IMR-90 (cell line): ENCODE measurements around the gene PRTFDC1. TPM values are rescaled to one million over a fixed set of nuclear protein-coding genes. Genes with fewer than 3 reads are reported as not detected.

Experiments
- ATAC-seq: fragments of 200-7000 bp; cut with Tn5 transposase; 2 replicates; pipeline ENCODE4 v1.9.1; 2020; ENCODE audit warnings: low read depth, mild to moderate bottlenecking, moderate library complexity
- BruUV-seq: library from RNA; stranded (reverse); fragments of 400-500 nt; replicated peaks from 2 replicates; lab custom pipeline; 2021; lab: Mats Ljungman, UMichigan
- CTCF ChIA-PET: fragments of 300-600 bp; formaldehyde crosslinking; extraction: SDS; loops from one replicate; lab custom pipeline; 2021; ENCODE audit warnings: antibody characterized with exemption; lab: Yijun Ruan, JAX
- POLR2A ChIA-PET: fragments of 300-600 bp; sonication (Branson Sonifier 250); formaldehyde crosslinking; loops from one replicate; lab custom pipeline; 2022; ENCODE audit warnings: antibody characterized with exemption; ENCODE audit not compliant: unreplicated experiment; lab: Charles Lee
- DNase-seq: peaks from one replicate; pipeline ENCODE4 v3.0.0; 2013
- H2AFZ ChIP-seq: replicated peaks from 2 replicates; pipeline ENCODE3; 2013; ENCODE audit warnings: low read length, mild to moderate bottlenecking; ENCODE audit not compliant: poor library complexity
- H2AK5ac ChIP-seq: 2 replicates; pipeline ENCODE4 v1.6.1; 2013; ENCODE audit warnings: low read depth, low read length, inconsistent platforms
- H2AK9ac ChIP-seq: replicated peaks from 2 replicates; pipeline ENCODE3; 2013; ENCODE audit warnings: mild to moderate bottlenecking, low read depth, low read length, moderate library complexity; ENCODE audit not compliant: poor library complexity
- H2BK120ac ChIP-seq: 2 replicates; pipeline ENCODE4 v1.6.1; 2013; ENCODE audit warnings: low read depth, low read length, inconsistent platforms
- H2BK15ac ChIP-seq: 3 replicates; pipeline ENCODE4 v1.6.1; 2013; ENCODE audit warnings: low read depth, low read length, inconsistent platforms
- H2BK20ac ChIP-seq: 2 replicates; pipeline ENCODE4 v1.6.1; 2013; ENCODE audit warnings: low read depth, mild to moderate bottlenecking, inconsistent platforms, low read length, moderate library complexity
- H2BK5ac ChIP-seq: 2 replicates; pipeline ENCODE4 v1.6.1; 2013; ENCODE audit warnings: mild to moderate bottlenecking, low read depth, low read length, inconsistent platforms; ENCODE audit not compliant: poor library complexity, severe bottlenecking
- H3K14ac ChIP-seq: replicated peaks from 2 replicates; pipeline ENCODE4 v1.6.1; 2013; ENCODE audit warnings: low read depth, low read length, inconsistent platforms
- H3K18ac ChIP-seq: 2 replicates; pipeline ENCODE4 v1.6.1; 2013; ENCODE audit warnings: low read depth, low read length, control low read depth
- H3K23ac ChIP-seq: 2 replicates; pipeline ENCODE4 v1.6.1; 2013; ENCODE audit warnings: low read depth, low read length, inconsistent platforms
- H3K27ac ChIP-seq: 2 replicates; pipeline ENCODE4 v1.5.1; 2013; ENCODE audit warnings: mild to moderate bottlenecking, control low read depth, low read length; ENCODE audit not compliant: insufficient read depth
- H3K27me3 ChIP-seq: 2 replicates; pipeline ENCODE4 v1.6.1; 2013; ENCODE audit warnings: low read length; ENCODE audit not compliant: control insufficient read depth, insufficient read depth
- H3K36me3 ChIP-seq: 2 replicates; pipeline ENCODE4 v1.6.1; 2013; ENCODE audit warnings: low read length, mixed read lengths; ENCODE audit not compliant: control insufficient read depth, insufficient read depth
- H3K4ac ChIP-seq: 2 replicates; pipeline ENCODE4 v1.6.1; 2013; ENCODE audit warnings: low read depth, low read length, inconsistent platforms
- H3K4me1 ChIP-seq: 2 replicates; pipeline ENCODE4 v1.6.1; 2013; ENCODE audit warnings: low read length, mixed read lengths; ENCODE audit not compliant: control insufficient read depth, insufficient read depth
- H3K4me2 ChIP-seq: 2 replicates; pipeline ENCODE4 v1.6.1; 2013; ENCODE audit warnings: low read depth, mild to moderate bottlenecking, control low read depth, low read length, moderate library complexity
- H3K4me3 ChIP-seq: 2 replicates; pipeline ENCODE4 v1.5.1; 2013; ENCODE audit warnings: low read depth, mild to moderate bottlenecking, control low read depth, low read length, moderate library complexity; ENCODE audit not compliant: insufficient read depth
- H3K56ac ChIP-seq: 2 replicates; pipeline ENCODE4 v1.6.1; 2013; ENCODE audit warnings: low read length, inconsistent platforms; ENCODE audit not compliant: insufficient read depth; ENCODE audit errors: extremely low read depth
- H3K79me1 ChIP-seq, 2 experiments: 2 replicates each; pipeline ENCODE4 v1.6.1; 2013; ENCODE audit warnings: low read length in 2 of 2, inconsistent platforms in 1 of 2, low read depth in 1 of 2
- H3K9ac ChIP-seq: 2 replicates; pipeline ENCODE4 v1.6.1; 2013; ENCODE audit warnings: low read depth, low read length, control low read depth
- H3K9me1 ChIP-seq: 2 replicates; pipeline ENCODE4 v1.6.1; 2013; ENCODE audit warnings: low read length, inconsistent platforms; ENCODE audit not compliant: insufficient read depth
- H3K9me3 ChIP-seq: 2 replicates; pipeline ENCODE4 v1.6.1; 2013; ENCODE audit warnings: low read length; ENCODE audit not compliant: control insufficient read depth, insufficient read depth
- H4K20me1 ChIP-seq: 2 replicates; pipeline ENCODE4 v1.6.1; 2013; ENCODE audit warnings: low read length, inconsistent platforms; ENCODE audit not compliant: insufficient read depth
- H4K5ac ChIP-seq: 2 replicates; pipeline ENCODE4 v1.6.1; 2013; ENCODE audit warnings: mild to moderate bottlenecking, low read depth, low read length, control low read depth
- H4K8ac ChIP-seq, 2 experiments: 2 replicates each; pipeline ENCODE4 v1.6.1; 2013; ENCODE audit warnings: low read depth in 2 of 2, low read length in 2 of 2, control low read depth in 1 of 2, inconsistent platforms in 1 of 2
- H4K91ac ChIP-seq: 2 replicates; pipeline ENCODE4 v1.6.1; 2013; ENCODE audit warnings: low read depth, low read length, inconsistent platforms; ENCODE audit not compliant: insufficient read depth
- BHLHE40 ChIP-seq: fragments of 150-350 bp; IDR thresholded peaks from 2 replicates; pipeline ENCODE4 v1.6.1; 2016; ENCODE audit warnings: mild to moderate bottlenecking, low read depth, low read length
- CEBPB ChIP-seq: IDR thresholded peaks from 2 replicates; pipeline ENCODE4 v1.6.1; 2012; ENCODE audit warnings: low read depth, low read length, improper control_type of control experiment
- CHD1 ChIP-seq: IDR thresholded peaks from 2 replicates; pipeline ENCODE4 v1.6.1; 2012; ENCODE audit warnings: low read depth, low read length, improper control_type of control experiment
- CTCF ChIP-seq: conservative IDR thresholded peaks from 2 replicates; pipeline ENCODE4 v1.5.1; 2012; ENCODE audit warnings: mild to moderate bottlenecking, low read depth, low read length, improper control_type of control experiment
- FOS ChIP-seq: fragments of 150-350 bp; IDR thresholded peaks from 2 replicates; pipeline ENCODE4 v1.6.1; 2016; ENCODE audit warnings: low read depth, low read length
- MAFK ChIP-seq: IDR thresholded peaks from 2 replicates; pipeline ENCODE4 v1.6.1; 2012; ENCODE audit warnings: low read depth, low read length, improper control_type of control experiment
- NFE2L2 ChIP-seq: fragments of 150-350 bp; IDR thresholded peaks from 2 replicates; pipeline ENCODE4 v1.6.1; 2016; ENCODE audit warnings: low read depth, mild to moderate bottlenecking, low read length
- POLR2A ChIP-seq: IDR thresholded peaks from 2 replicates; pipeline ENCODE4 v1.6.1; 2012; ENCODE audit warnings: mild to moderate bottlenecking, low read depth, low read length
- RCOR1 ChIP-seq: IDR thresholded peaks from 2 replicates; pipeline ENCODE4 v1.6.1; 2012; ENCODE audit warnings: mild to moderate bottlenecking, low read length, improper control_type of control experiment; ENCODE audit not compliant: insufficient replicate concordance
- SMC3 ChIP-seq: fragments of 150-350 bp; IDR thresholded peaks from 2 replicates; pipeline ENCODE4 v1.6.1; 2016; ENCODE audit warnings: low read depth, mild to moderate bottlenecking, antibody characterized with exemption, low read length, moderate library complexity
- WGBS, 2 experiments: methylation state at CpG; one replicate each; pipeline versions ENCODE4 v1.1.5 to v1.1.7; 2013; ENCODE audit warnings: missing lambda C conversion rate in 2 of 2; ENCODE audit not compliant: insufficient read length in 1 of 2; ENCODE audit errors: extremely low coverage in 2 of 2; 5-methylcytosine and 5-hydroxymethylcytosine counted together
- dilution Hi-C: fragments of 300-500 bp; cut with HindIII; formaldehyde crosslinking; loops from one replicate; pipeline ENCODE4 v1.14.3; 2018; ENCODE audit warnings: low sequenced_read_pairs; ENCODE audit not compliant: unreplicated experiment
- in situ Hi-C: fragments of 300-500 bp; cut with MboI; formaldehyde crosslinking; loops from 3 replicates; pipeline ENCODE4 v1.14.3; 2019; ENCODE audit warnings: low sequenced_read_pairs, inconsistent platforms, mixed read lengths
- intact Hi-C: fragments of 100-400 bp; cut with micrococcal nuclease; formaldehyde crosslinking; loops from 2 replicates; pipeline ENCODE4 v1.10.0; 2022
- polyA plus RNA-seq, 3 experiments: library from polyadenylated mRNA; depleted of rRNA; stranded (reverse); fragments of >200 nt; gene quantifications; 2 replicates each; pipeline ENCODE4 v1.2.3, GENCODE V29; 2012; ENCODE audit warnings: low replicate concordance in 1 of 3
- total RNA-seq: library from RNA; depleted of rRNA; stranded (reverse); fragments of >200 nt; gene quantifications from 2 replicates; pipeline ENCODE4 v1.2.3, GENCODE V29; 2012

PRTFDC1 gene
- total and polyA plus RNA-seq, 2 of the 4 experiments (the other 2 are of a cell fraction), result 12.3 to 17.9 TPM

- H4K91ac ChIP-seq, result no peak overlapping the region
- no peak for TF ChIP-seq RCOR1
- no peak for TF ChIP-seq MAFK
- no peak for TF ChIP-seq BHLHE40
- no peak for TF ChIP-seq CTCF
- no peak for TF ChIP-seq FOS
- no peak for TF ChIP-seq NFE2L2
- no peak for TF ChIP-seq POLR2A
- TF ChIP-seq CHD1, result no peak
- TF ChIP-seq SMC3, result no peak
- no peak for TF ChIP-seq CEBPB
- no peak overlapping the region for H2BK120ac ChIP-seq
- in situ Hi-C loops (no loop called here), dilution Hi-C loops (no loop called here), intact Hi-C loops (no loop called here)
- no peak overlapping the region for H3K27ac ChIP-seq
- H3K36me3 ChIP-seq, result no peaks in the 10 kb centered on the region
- H3K27me3 ChIP-seq, result no peaks in the 10 kb centered on the region
- ChIA-PET CTCF (interaction anchor here (0.6 kb wide), 1 partner anchor 9 kb away, joined by 6 read pairs; no protein-coding TSS in a partner anchor), POLR2A (no interaction called here)
- no peak overlapping the region for H3K9ac ChIP-seq
- H4K5ac ChIP-seq, result no peak overlapping the region
- no peaks in the 10 kb centered on the region for H3K9me3 ChIP-seq
- H2AK9ac ChIP-seq, result no peak overlapping the region
- H3K9me1 ChIP-seq, result peaks cover 7% of the 10 kb centered on the region; the same call in 1 of the 2 replicates
- H3K23ac ChIP-seq, result no peak overlapping the region
- no peak overlapping the region for H3K4me3 ChIP-seq
- 0 out of 2 replicates have a peak, but pooled peaks cover 1% of the 10 kb centered on the region for H3K4me1 ChIP-seq
- H3K14ac ChIP-seq, result no peak overlapping the region
- no peak overlapping the region for H2BK20ac ChIP-seq
- no peak overlapping the region for H2AFZ ChIP-seq
- H3K79me1 ChIP-seq, result peaks cover 0 to 8% of the 10 kb centered on the region in 2 experiments; a peak in 1 of 4 replicates
- BruUV-seq, result no TSS peak
- DNase-seq (no peak), ATAC-seq (no peak)
- H3K4ac ChIP-seq, result no peak overlapping the region
- H2BK15ac ChIP-seq, result no peak overlapping the region
- no peak overlapping the region for H3K56ac ChIP-seq
- no peak overlapping the region for H4K8ac ChIP-seq
- no peak overlapping the region for H2AK5ac ChIP-seq
- WGBS, 2 experiments, result no CpG with 5 or more reads among the region's 2 CpGs
- no peak overlapping the region for H3K18ac ChIP-seq
- no peak overlapping the region for H2BK5ac ChIP-seq
- H4K20me1 ChIP-seq, result no peaks in the 10 kb centered on the region
- no peak overlapping the region for H3K4me2 ChIP-seq
These were observed 41.4 kb downstream of the PRTFDC1 start for GRCh38 chr10:24911029-24911428.
